AG04450 (cell line): ENCODE measurements around the gene ARHGEF17. TPM values are rescaled to one million over a fixed set of nuclear protein-coding genes. Genes with fewer than 3 reads are reported as not detected.

Experiments used
- CTCF ChIA-PET: fragments of 300-600, 350-600 bp; formaldehyde crosslinking; extraction: SDS; loops from one replicate; lab custom pipeline; 2022; ENCODE audit warnings: antibody characterized with exemption, inconsistent platforms; lab: Charles Lee
- POLR2A ChIA-PET: fragments of 350-600 bp; formaldehyde crosslinking; extraction: SDS; loops from one replicate; lab custom pipeline; 2021; ENCODE audit warnings: antibody characterized with exemption, inconsistent platforms; lab: Yijun Ruan, JAX
- DNase-seq: peaks from one replicate; pipeline ENCODE4 v3.0.0-alpha.2; 2011; ENCODE audit warnings: low read depth, low spot score
- H3K27ac ChIP-seq: one replicate; pipeline ENCODE4 v1.5.1; 2012; ENCODE audit warnings: low read depth, low read length, control low read depth
- H3K27me3 ChIP-seq: one replicate; pipeline ENCODE4 v1.6.0; 2012; ENCODE audit warnings: low read length; ENCODE audit not compliant: control insufficient read depth, insufficient read depth
- H3K4me3 ChIP-seq: 2 replicates; pipeline ENCODE4 v1.5.1; 2011; ENCODE audit warnings: mild to moderate bottlenecking, low read depth, low read length, control low read depth
- H3K9me3 ChIP-seq: 2 replicates; pipeline ENCODE4 v1.5.1; 2012; ENCODE audit warnings: low read length; ENCODE audit not compliant: control insufficient read depth, insufficient read depth
- polyA plus RNA-seq: library from polyadenylated mRNA; depleted of rRNA; stranded (reverse); fragments of >200 nt; gene quantifications from 2 replicates; pipeline ENCODE4 v1.2.3, GENCODE V29; 2011
- TF ChIP-seq, protein P1 (sequence below): IDR thresholded peaks from 2 replicates; pipeline ENCODE4 v1.5.1; 2011; ENCODE audit warnings: low read depth, low read length, control low read depth, inconsistent platforms

Gene ARHGEF17
- polyA plus RNA-seq, 1 experiment = 30.6 TPM

DNA sequence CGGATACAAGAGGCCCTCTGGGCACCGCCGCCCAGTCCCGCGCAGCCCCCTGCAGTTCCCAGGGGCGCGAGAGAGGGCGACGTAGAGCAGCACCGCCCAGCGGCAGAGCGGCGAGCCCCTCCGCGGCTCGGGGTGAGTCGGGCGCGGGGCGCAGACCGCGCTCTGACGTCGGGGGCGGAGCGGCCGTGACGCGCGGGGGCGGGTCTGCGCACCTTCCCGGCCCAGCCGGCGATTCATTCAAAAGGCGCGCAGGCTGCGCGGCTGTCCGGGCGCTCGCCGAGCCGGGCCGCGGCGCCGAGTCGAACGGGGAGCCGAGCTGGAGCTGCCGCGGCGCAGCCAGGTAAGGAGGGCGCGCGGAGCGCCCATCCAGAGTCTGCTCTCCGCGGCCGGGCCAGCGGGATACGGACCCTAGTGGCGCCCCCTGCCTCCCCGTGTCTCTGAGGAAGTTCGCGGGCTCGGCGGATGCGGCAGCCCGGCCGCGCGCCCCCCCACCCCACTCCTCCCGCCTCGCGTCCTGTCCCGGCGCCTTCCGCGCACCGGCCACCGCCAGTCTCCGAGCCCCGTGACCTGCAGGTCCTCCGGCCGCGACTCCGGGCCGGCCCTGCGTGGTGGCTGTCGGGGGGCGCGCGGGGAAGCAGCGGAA, 68.2 kb downstream of the ARHGEF17 start, which contains the start of gene RELT:
RELT (plus strand) TSS at position 240 of the 643 bp plus-strand sequence. CDS start 12,738 bp downstream, outside the sequence.
- H3K9me3 ChIP-seq = no peaks in the 10 kb centered on the region
- H3K4me3 ChIP-seq = peak within 1 kb of the TSS; percentile 76
- ChIA-PET CTCF (interaction anchor here (0.6 to 1.1 kb wide), 3 partner anchors 38 to 285 kb away, joined by 3 read pairs; no protein-coding TSS in a partner anchor), POLR2A (interaction anchor here (0.5 to 1.0 kb wide), 3 partner anchors 16 to 88 kb away, joined by 3 to 4 read pairs (median 3); no protein-coding TSS in a partner anchor)
- H3K27ac ChIP-seq = no peak within 1 kb of the TSS
- no peaks in the 10 kb centered on the region for H3K27me3 ChIP-seq
- TF ChIP-seq, protein P1, sequence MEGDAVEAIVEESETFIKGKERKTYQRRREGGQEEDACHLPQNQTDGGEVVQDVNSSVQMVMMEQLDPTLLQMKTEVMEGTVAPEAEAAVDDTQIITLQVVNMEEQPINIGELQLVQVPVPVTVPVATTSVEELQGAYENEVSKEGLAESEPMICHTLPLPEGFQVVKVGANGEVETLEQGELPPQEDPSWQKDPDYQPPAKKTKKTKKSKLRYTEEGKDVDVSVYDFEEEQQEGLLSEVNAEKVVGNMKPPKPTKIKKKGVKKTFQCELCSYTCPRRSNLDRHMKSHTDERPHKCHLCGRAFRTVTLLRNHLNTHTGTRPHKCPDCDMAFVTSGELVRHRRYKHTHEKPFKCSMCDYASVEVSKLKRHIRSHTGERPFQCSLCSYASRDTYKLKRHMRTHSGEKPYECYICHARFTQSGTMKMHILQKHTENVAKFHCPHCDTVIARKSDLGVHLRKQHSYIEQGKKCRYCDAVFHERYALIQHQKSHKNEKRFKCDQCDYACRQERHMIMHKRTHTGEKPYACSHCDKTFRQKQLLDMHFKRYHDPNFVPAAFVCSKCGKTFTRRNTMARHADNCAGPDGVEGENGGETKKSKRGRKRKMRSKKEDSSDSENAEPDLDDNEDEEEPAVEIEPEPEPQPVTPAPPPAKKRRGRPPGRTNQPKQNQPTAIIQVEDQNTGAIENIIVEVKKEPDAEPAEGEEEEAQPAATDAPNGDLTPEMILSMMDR = peak; percentile 74
- DNase-seq = peak; percentile 69

DNA sequence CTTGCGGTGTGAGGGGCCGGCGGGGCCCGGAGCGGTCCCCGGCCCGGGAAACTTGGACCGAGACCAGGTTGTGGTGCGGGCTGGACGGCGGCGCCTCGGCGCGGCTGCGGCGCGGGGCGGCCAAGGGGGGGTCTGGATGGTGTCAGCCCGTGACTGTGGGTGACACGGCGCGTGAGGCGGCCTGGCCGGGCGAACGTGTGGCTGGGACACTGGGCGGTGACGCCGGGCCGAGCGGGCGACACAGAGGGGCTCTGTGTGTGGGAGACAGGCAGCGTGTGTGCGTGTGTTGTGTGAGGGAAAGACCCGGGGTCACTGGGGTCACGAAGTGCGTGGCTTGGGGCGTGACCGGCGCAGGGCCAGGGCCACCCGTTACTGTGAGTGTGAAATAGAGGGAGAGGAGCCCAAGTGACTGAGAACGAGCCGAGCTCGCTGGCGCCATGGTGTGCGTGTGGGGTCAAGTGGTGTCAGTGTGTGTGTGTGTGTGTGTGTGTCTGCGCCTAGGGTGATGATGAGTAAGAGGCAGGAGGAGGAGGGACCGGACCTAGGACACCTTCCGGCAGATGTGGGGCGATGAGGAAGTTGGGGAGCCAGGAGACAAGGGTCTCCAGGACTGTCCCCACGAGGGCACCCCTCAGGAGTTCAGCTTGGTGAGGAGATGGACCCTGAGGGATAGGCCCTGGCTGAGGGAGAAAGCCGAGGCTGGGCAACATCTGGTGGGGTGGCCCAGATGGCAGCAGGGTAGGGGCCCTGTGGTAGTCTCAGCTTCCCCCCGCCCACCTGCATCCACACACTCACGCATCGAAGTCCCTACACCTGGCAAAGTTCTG, 68.9 kb downstream of the ARHGEF17 start:
- CTCF ChIA-PET = interaction anchor here (0.6 to 1.3 kb wide), 6 partner anchors 9 to 284 kb away, joined by 3 to 6 read pairs (median 3); no protein-coding TSS in a partner anchor
- TF ChIP-seq, protein P1 = no peak
- POLR2A ChIA-PET = interaction anchor here (1.0 kb wide), 2 partner anchors 17 to 20 kb away, joined by 3 to 4 read pairs; no protein-coding TSS in a partner anchor
- DNase-seq = no peak
- Histone ChIP-seq H3K27me3 (no peaks in the 10 kb centered on the region), H3K27ac (no peak overlapping the region), H3K9me3 (no peaks in the 10 kb centered on the region), H3K4me3 (peak overlapping the region; percentile 76)

DNA sequence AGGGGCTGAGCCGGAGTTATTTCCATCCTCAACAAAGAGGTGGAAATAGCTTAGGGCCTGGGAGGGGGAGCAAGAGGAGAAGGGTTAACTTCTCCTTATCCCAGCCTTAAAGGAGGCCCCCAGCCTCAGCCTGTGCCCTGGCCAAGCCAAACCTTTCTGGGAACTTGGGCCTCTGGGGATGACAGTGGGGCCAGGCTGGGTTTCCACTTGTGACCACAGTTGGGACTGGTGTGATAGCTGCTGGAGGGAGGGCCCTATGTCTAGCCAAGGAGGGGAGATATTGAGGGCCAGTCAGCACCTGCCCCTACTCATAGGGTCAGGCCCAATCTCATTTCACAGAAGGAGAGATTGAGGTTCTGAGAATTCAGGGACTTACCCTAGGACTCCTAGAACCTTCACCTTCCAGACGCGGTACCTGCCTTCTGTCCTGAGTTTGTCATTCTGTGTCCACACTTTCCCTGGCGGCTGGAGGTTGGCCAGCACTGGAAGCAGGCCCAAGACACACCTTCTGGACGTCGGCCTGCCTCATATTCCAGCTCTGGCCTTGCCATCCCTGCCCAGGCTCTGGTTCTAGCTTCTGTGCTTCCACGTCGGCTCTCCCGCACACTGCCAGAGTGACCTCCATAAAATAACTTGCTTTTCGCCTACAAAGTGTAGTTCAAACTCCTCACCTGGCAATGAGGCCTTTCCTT, 71.3 kb downstream of the ARHGEF17 start:
- H3K4me3 ChIP-seq = no peak overlapping the region
- no peaks in the 10 kb centered on the region for H3K27me3 ChIP-seq
- no peak for DNase-seq
- H3K27ac ChIP-seq = no peak overlapping the region
- POLR2A ChIA-PET = no interaction called here
- CTCF ChIA-PET = interaction anchor here (1.0 to 1.4 kb wide), 3 partner anchors 8 to 28 kb away, joined by 3 to 4 read pairs (median 4); no protein-coding TSS in a partner anchor
- TF ChIP-seq, protein P1 = no peak
- H3K9me3 ChIP-seq = no peaks in the 10 kb centered on the region

DNA sequence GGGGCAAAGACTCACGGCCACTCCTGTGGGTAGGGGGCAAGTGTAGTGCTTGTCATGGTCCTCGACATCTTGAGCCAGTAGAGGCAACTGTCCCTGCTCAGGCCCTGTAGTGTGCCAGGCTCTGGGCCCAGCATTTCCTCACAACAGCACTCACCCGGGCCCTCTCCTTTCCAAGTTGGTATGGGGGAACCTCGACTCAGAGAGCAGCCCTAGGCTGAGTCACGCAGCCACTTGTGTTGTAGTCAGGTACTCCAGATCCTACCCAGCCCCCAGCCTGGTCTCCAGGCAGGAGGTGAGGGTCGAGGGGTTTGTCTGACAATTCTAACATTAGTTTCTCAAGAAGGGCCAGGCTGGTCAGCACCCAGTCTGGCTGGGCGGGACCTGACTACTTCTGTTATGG, 72.3 kb downstream of the ARHGEF17 start:
- no peaks in the 10 kb centered on the region for H3K27me3 ChIP-seq
- no peak overlapping the region for H3K27ac ChIP-seq
- TF ChIP-seq, protein P1 = no peak
- no peak overlapping the region for H3K4me3 ChIP-seq
- POLR2A ChIA-PET = no interaction called here
- CTCF ChIA-PET = no interaction called here
- H3K9me3 ChIP-seq = no peaks in the 10 kb centered on the region; the same call in 1 of the 2 replicates
- no peak for DNase-seq
